GM23338 (cell line): ENCODE measurements around the gene GRHL3. TPM values are rescaled to one million over a fixed set of nuclear protein-coding genes. Genes with fewer than 3 reads are reported as not detected.

Experiments used
- ATAC-seq: fragments of 200-7000 bp; cut with Tn5 transposase; 3 replicates; pipeline ENCODE4 v1.9.1; 2020
- DNase-seq: peaks from one replicate; pipeline ENCODE4 v3.0.0-alpha.2; 2015; ENCODE audit warnings: low spot score
- H2AFZ ChIP-seq: fragments of 200-600 bp; sonication (generic); 2 replicates; pipeline ENCODE4 v1.8.0; 2016; ENCODE audit warnings: antibody characterized with exemption, mild to moderate bottlenecking, moderate library complexity
- H3F3A ChIP-seq: fragments of 200-600 bp; sonication (generic); replicated peaks from 2 replicates; pipeline ENCODE4 v1.8.0; 2017; ENCODE audit warnings: antibody characterized with exemption, mixed run types, low read depth
- H3K27ac ChIP-seq: fragments of 200-600 bp; sonication (generic); 2 replicates; pipeline ENCODE4 v1.6.1; 2016; ENCODE audit warnings: low read depth
- H3K27me3 ChIP-seq: fragments of 200-600 bp; sonication (generic); 2 replicates; pipeline ENCODE4 v1.8.0; 2016; ENCODE audit warnings: mild to moderate bottlenecking, mixed run types, moderate library complexity; ENCODE audit not compliant: insufficient read depth
- H3K36me3 ChIP-seq: fragments of 200-600 bp; sonication (generic); 2 replicates; pipeline ENCODE4 v1.8.0; 2016; ENCODE audit warnings: mild to moderate bottlenecking; ENCODE audit not compliant: insufficient read depth
- H3K4me1 ChIP-seq: fragments of 200-600 bp; sonication (generic); 2 replicates; pipeline ENCODE4 v1.8.0; 2016; ENCODE audit warnings: mild to moderate bottlenecking, moderate library complexity; ENCODE audit not compliant: insufficient read depth
- H3K4me2 ChIP-seq: fragments of 200-600 bp; sonication (generic); 2 replicates; pipeline ENCODE4 v1.7.1; 2017; ENCODE audit warnings: mixed run types
- H3K4me3 ChIP-seq: fragments of 200-600 bp; sonication (generic); 2 replicates; pipeline ENCODE4 v1.6.1; 2016; ENCODE audit warnings: mixed run types
- H3K79me2 ChIP-seq: fragments of 200-600 bp; sonication (generic); replicated peaks from 2 replicates; pipeline ENCODE4 v1.8.0; 2017; ENCODE audit warnings: mild to moderate bottlenecking; ENCODE audit not compliant: insufficient read depth
- H3K9me2 ChIP-seq: fragments of 200-600 bp; sonication (generic); 2 replicates; pipeline ENCODE4 v1.8.0; 2017; ENCODE audit not compliant: insufficient read depth
- H4K20me1 ChIP-seq: fragments of 200-600 bp; sonication (generic); replicated peaks from 2 replicates; pipeline ENCODE4 v1.8.0; 2017; ENCODE audit warnings: mild to moderate bottlenecking; ENCODE audit not compliant: insufficient read depth
- H3K27ac Mint-ChIP-seq: 2 replicates; pipeline ENCODE4 v1.8.0; 2020; ENCODE audit warnings: inconsistent platforms, mild to moderate bottlenecking, moderate library complexity, mixed read lengths
- H3K27me3 Mint-ChIP-seq: 3 replicates; pipeline ENCODE4 v1.8.0; 2022; ENCODE audit warnings: low read depth, mild to moderate bottlenecking, moderate library complexity, mixed read lengths, inconsistent platforms; ENCODE audit not compliant: insufficient read depth, poor library complexity
- H3K36me3 Mint-ChIP-seq: 3 replicates; pipeline ENCODE4 v1.8.0; 2021; ENCODE audit warnings: low read depth, mild to moderate bottlenecking, inconsistent platforms, moderate library complexity, mixed read lengths
- H3K4me1 Mint-ChIP-seq: 3 replicates; pipeline ENCODE4 v1.8.0; 2020; ENCODE audit warnings: mild to moderate bottlenecking, inconsistent platforms, mixed read lengths
- H3K4me3 Mint-ChIP-seq: 3 replicates; pipeline ENCODE4 v1.8.0; 2021; ENCODE audit warnings: moderate library complexity, mild to moderate bottlenecking, inconsistent platforms, mixed read lengths
- H3K9me3 Mint-ChIP-seq: 3 replicates; pipeline ENCODE4 v1.8.0; 2020; ENCODE audit warnings: moderate library complexity, mild to moderate bottlenecking, inconsistent platforms, mixed read lengths
- CREB1 ChIP-seq: fragments of 250-450 bp; sonication (Bioruptor Pico); IDR thresholded peaks from 2 replicates; pipeline ENCODE4 v1.5.0; 2020; ENCODE audit warnings: low read depth, mild to moderate bottlenecking, moderate library complexity
- CTCF ChIP-seq, 2 experiments: fragments of 200-600 bp in 1 of 2; sonication (generic) in 1 of 2; conservative IDR thresholded peaks; 2 replicates each; pipeline versions ENCODE4 v1.5.1 to v1.6.1; 2016 to 2017; ENCODE audit warnings: antibody characterized with exemption in 2 of 2, low read depth in 2 of 2, mild to moderate bottlenecking in 2 of 2, moderate library complexity in 1 of 2
- EZH2phosphoT487 ChIP-seq: fragments of 200-600 bp; sonication (generic); IDR thresholded peaks from one replicate; pipeline ENCODE4 v1.8.1; 2018; ENCODE audit warnings: antibody characterized with exemption; ENCODE audit not compliant: unreplicated experiment
- STAT1 ChIP-seq: IDR thresholded peaks from one replicate; pipeline ENCODE4 v1.6.1; 2016; ENCODE audit warnings: antibody characterized with exemption; ENCODE audit not compliant: unreplicated experiment
- ZNF114 ChIP-seq: fragments of 250-450 bp; sonication (Bioruptor Pico); IDR thresholded peaks from 2 replicates; pipeline ENCODE4 v1.5.0; 2020; ENCODE audit warnings: mild to moderate bottlenecking, moderate library complexity
- ZNF331 ChIP-seq: fragments of 250-450 bp; sonication (Bioruptor Pico); IDR thresholded peaks from 2 replicates; pipeline ENCODE4 v1.5.0; 2020; ENCODE audit warnings: low read depth, mild to moderate bottlenecking, moderate library complexity
- polyA plus RNA-seq: library from polyadenylated mRNA; unstranded; fragments of >200 nt; fragmentation: Nextera tagmentation; extraction: Ambion mirVana; gene quantifications from 2 replicates; pipeline ENCODE4 v1.2.1, GENCODE V29; 2016
- total RNA-seq: library from RNA; depleted of rRNA; stranded (reverse); fragments of >200 nt; shearing (Covaris generic); gene quantifications from 2 replicates; pipeline ENCODE4 v1.2.3, GENCODE V29; 2014
- TF ChIP-seq, protein P1 (sequence below): IDR thresholded peaks from one replicate; pipeline ENCODE4 v1.6.1; 2018; ENCODE audit warnings: antibody characterized with exemption; ENCODE audit not compliant: unreplicated experiment
- TF ChIP-seq, protein P2 (sequence below): fragments of 250-450 bp; sonication (Bioruptor Pico); IDR thresholded peaks from 2 replicates; pipeline ENCODE4 v1.5.0; 2020; ENCODE audit warnings: mild to moderate bottlenecking, moderate library complexity

The GRHL3 gene
- total and polyA plus RNA-seq, 2 experiments from 2014 or later, result 0.78 to 1.1 TPM

DNA sequence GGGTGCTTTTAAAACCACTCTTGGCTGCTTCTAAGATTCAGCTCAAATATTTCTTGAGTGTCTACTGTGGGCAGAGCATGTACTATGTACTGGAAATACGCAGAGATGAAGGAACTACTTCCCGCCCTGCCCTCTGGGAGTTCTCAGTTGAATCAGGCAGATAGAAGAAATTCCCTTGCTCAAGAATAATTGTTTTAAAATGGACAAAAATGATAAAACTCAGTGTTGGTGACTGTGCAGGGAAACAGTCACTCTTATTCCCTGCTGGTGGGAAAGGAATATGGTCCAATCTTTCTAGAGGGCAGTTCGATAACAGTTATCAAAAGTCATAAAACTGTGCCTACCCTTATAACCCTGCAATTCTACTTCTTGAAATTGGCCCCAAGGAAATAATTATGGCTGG, 16.9 kb upstream of the GRHL3 start (continued):
- TF ChIP-seq CTCF (conservative IDR thresholded peaks at IDR 0.05; ENCODE audit: low read depth in 2 of 2) (no peak), EZH2phosphoT487 (no peak), STAT1 (no peak)

DNA sequence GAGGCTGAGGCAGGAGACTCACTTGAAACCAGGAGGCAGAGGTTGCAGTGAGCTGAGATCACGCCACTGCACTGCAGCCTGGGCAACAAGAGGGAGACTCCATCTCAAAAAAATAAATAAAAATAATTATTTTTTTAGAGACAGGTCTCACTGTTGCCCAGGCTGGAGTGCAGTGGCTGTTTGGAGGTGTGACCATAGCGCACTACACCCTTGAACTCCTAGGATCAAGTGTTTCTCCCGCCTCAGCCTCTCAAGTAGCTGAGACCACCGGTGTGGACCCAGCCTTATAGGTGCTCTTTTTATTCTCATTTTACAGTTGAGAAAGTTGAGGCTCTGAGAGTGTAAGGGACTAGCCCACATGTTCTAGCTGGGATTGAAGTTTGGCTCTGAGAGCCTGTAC, 15.6 kb upstream of the GRHL3 start:
- ATAC-seq (no peak), DNase-seq (no peak)
- Mint-ChIP-seq H3K27ac (no peak overlapping the region), H3K4me1 (peaks cover 31% of the 10 kb centered on the region), H3K36me3 (no peaks in the 10 kb centered on the region), H3K9me3 (no peaks in the 10 kb centered on the region), H3K27me3 (peaks cover 5% of the 10 kb centered on the region), H3K4me3 (no peak overlapping the region)
- Histone ChIP-seq H3K36me3 (no peaks in the 10 kb centered on the region), H3K4me2 (no peak overlapping the region), H3F3A (no peaks in the 10 kb centered on the region), H3K79me2 (no peaks in the 10 kb centered on the region), H3K4me3 (no peak overlapping the region), H3K27me3 (no peaks in the 10 kb centered on the region), H3K4me1 (peaks cover 21% of the 10 kb centered on the region), H2AFZ (no peak overlapping the region), H4K20me1 (no peaks in the 10 kb centered on the region), H3K9me2 (0 out of 2 replicates have a peak, but pooled peaks cover 3% of the 10 kb centered on the region), H3K27ac (no peak overlapping the region)
- TF ChIP-seq CTCF (conservative IDR thresholded peaks at IDR 0.05; ENCODE audit: low read depth in 2 of 2), result no peak
- TF ChIP-seq, protein P1, sequence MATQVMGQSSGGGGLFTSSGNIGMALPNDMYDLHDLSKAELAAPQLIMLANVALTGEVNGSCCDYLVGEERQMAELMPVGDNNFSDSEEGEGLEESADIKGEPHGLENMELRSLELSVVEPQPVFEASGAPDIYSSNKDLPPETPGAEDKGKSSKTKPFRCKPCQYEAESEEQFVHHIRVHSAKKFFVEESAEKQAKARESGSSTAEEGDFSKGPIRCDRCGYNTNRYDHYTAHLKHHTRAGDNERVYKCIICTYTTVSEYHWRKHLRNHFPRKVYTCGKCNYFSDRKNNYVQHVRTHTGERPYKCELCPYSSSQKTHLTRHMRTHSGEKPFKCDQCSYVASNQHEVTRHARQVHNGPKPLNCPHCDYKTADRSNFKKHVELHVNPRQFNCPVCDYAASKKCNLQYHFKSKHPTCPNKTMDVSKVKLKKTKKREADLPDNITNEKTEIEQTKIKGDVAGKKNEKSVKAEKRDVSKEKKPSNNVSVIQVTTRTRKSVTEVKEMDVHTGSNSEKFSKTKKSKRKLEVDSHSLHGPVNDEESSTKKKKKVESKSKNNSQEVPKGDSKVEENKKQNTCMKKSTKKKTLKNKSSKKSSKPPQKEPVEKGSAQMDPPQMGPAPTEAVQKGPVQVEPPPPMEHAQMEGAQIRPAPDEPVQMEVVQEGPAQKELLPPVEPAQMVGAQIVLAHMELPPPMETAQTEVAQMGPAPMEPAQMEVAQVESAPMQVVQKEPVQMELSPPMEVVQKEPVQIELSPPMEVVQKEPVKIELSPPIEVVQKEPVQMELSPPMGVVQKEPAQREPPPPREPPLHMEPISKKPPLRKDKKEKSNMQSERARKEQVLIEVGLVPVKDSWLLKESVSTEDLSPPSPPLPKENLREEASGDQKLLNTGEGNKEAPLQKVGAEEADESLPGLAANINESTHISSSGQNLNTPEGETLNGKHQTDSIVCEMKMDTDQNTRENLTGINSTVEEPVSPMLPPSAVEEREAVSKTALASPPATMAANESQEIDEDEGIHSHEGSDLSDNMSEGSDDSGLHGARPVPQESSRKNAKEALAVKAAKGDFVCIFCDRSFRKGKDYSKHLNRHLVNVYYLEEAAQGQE, result no peak
- no peak for TF ChIP-seq STAT1
- TF ChIP-seq CREB1, result no peak
- TF ChIP-seq, protein P2, sequence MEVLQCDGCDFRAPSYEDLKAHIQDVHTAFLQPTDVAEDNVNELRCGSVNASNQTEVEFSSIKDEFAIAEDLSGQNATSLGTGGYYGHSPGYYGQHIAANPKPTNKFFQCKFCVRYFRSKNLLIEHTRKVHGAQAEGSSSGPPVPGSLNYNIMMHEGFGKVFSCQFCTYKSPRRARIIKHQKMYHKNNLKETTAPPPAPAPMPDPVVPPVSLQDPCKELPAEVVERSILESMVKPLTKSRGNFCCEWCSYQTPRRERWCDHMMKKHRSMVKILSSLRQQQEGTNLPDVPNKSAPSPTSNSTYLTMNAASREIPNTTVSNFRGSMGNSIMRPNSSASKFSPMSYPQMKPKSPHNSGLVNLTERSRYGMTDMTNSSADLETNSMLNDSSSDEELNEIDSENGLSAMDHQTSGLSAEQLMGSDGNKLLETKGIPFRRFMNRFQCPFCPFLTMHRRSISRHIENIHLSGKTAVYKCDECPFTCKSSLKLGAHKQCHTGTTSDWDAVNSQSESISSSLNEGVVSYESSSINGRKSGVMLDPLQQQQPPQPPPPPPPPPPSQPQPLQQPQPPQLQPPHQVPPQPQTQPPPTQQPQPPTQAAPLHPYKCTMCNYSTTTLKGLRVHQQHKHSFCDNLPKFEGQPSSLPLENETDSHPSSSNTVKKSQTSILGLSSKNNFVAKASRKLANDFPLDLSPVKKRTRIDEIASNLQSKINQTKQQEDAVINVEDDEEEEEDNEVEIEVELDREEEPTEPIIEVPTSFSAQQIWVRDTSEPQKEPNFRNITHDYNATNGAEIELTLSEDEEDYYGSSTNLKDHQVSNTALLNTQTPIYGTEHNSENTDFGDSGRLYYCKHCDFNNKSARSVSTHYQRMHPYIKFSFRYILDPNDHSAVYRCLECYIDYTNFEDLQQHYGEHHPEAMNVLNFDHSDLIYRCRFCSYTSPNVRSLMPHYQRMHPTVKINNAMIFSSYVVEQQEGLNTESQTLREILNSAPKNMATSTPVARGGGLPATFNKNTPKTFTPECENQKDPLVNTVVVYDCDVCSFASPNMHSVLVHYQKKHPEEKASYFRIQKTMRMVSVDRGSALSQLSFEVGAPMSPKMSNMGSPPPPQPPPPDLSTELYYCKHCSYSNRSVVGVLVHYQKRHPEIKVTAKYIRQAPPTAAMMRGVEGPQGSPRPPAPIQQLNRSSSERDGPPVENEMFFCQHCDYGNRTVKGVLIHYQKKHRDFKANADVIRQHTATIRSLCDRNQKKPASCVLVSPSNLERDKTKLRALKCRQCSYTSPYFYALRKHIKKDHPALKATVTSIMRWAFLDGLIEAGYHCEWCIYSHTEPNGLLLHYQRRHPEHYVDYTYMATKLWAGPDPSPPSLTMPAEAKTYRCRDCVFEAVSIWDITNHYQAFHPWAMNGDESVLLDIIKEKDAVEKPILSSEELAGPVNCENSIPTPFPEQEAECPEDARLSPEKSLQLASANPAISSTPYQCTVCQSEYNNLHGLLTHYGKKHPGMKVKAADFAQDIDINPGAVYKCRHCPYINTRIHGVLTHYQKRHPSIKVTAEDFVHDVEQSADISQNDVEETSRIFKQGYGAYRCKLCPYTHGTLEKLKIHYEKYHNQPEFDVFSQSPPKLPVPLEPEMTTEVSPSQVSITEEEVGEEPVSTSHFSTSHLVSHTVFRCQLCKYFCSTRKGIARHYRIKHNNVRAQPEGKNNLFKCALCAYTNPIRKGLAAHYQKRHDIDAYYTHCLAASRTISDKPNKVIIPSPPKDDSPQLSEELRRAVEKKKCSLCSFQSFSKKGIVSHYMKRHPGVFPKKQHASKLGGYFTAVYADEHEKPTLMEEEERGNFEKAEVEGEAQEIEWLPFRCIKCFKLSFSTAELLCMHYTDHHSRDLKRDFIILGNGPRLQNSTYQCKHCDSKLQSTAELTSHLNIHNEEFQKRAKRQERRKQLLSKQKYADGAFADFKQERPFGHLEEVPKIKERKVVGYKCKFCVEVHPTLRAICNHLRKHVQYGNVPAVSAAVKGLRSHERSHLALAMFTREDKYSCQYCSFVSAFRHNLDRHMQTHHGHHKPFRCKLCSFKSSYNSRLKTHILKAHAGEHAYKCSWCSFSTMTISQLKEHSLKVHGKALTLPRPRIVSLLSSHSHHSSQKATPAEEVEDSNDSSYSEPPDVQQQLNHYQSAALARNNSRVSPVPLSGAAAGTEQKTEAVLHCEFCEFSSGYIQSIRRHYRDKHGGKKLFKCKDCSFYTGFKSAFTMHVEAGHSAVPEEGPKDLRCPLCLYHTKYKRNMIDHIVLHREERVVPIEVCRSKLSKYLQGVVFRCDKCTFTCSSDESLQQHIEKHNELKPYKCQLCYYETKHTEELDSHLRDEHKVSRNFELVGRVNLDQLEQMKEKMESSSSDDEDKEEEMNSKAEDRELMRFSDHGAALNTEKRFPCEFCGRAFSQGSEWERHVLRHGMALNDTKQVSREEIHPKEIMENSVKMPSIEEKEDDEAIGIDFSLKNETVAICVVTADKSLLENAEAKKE (CRISPR knock-in tag), result no peak
- no peak for TF ChIP-seq ZNF114
- no peak for TF ChIP-seq EZH2phosphoT487
- TF ChIP-seq ZNF331 (CRISPR knock-in tag), result no peak
